Skeletal muscle satellite cell (primary cell): ENCODE measurements around the gene TUBB6.

ENCODE experiments used
- H3K27me3 ChIP-seq: 2 replicates; pipeline ENCODE4 v1.7.0; 2013; ENCODE audit warnings: low read length; ENCODE audit not compliant: control insufficient read depth, insufficient read depth
- H3K36me3 ChIP-seq: 2 replicates; pipeline ENCODE4 v1.7.0; 2013; ENCODE audit warnings: mild to moderate bottlenecking, control low read depth, low read length; ENCODE audit not compliant: insufficient read depth
- H3K4me1 ChIP-seq: 2 replicates; pipeline ENCODE4 v1.7.0; 2013; ENCODE audit warnings: low read length; ENCODE audit not compliant: control insufficient read depth, insufficient read depth
- H3K4me2 ChIP-seq: 2 replicates; pipeline ENCODE4 v1.7.0; 2013; ENCODE audit warnings: mild to moderate bottlenecking, low read length
- H3K4me3 ChIP-seq: 2 replicates; pipeline ENCODE4 v1.7.0; 2013; ENCODE audit warnings: low read length
- H3K9ac ChIP-seq: 2 replicates; pipeline ENCODE4 v1.7.0; 2013; ENCODE audit warnings: mild to moderate bottlenecking, low read depth, low read length, moderate library complexity
- H3K9me3 ChIP-seq: replicated peaks from 2 replicates; pipeline ENCODE4 v1.7.0; 2013; ENCODE audit warnings: mild to moderate bottlenecking, control low read depth, low read length

Gene TUBB6

DNA sequence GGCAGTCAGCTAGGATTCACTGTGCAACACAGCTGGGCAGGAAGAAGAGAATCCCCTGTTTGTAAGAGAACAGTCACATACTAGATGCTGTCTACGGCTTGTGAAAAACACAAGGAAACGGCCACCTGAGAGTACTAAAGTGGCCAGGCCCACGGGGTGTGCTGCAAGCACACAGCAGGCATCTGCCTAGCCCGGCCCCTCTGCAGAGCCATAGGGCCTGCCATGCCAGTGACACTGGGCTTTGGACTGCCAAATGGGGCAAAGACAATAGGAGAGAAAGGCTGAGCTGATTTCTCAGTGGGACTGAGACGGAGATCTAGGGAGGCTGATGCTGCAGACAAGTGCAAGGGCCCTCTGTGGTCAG, 10.3 kb downstream of the TUBB6 start:
- H3K4me3 ChIP-seq = no peak overlapping the region
- H3K9me3 ChIP-seq = no peaks in the 10 kb centered on the region
- peak overlapping the region; percentile 0 for H3K4me2 ChIP-seq
- no peaks in the 10 kb centered on the region for H3K27me3 ChIP-seq
- H3K36me3 ChIP-seq = peaks cover 90% of the 10 kb centered on the region
- peaks cover 55% of the 10 kb centered on the region for H3K4me1 ChIP-seq
- H3K9ac ChIP-seq = peak overlapping the region; percentile 36

DNA sequence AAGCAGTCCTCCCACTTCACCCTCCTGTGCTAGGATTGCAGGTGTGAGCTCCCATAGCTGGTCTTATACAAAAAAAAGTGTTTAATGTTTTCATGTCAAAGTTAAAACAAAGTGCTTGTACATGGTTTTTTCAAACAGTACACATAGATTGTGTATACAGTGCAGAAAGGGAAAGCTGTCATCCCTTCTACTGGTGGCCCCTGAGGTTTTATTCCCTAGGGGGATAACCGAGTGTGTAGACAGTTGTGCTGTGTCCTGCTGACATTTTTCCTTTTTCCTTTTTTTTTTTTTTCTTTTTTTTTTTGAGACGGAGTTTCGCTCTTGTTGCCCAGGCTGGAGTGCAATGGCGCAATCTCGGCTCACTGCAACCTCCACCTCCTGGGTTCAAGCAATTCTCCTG, 10.8 kb downstream of the TUBB6 start:
- Histone ChIP-seq H3K4me3 (no peak overlapping the region), H3K4me1 (peaks cover 50% of the 10 kb centered on the region), H3K9me3 (no peaks in the 10 kb centered on the region), H3K4me2 (no peak overlapping the region), H3K36me3 (peaks cover 87% of the 10 kb centered on the region), H3K9ac (no peak overlapping the region), H3K27me3 (no peaks in the 10 kb centered on the region)

DNA sequence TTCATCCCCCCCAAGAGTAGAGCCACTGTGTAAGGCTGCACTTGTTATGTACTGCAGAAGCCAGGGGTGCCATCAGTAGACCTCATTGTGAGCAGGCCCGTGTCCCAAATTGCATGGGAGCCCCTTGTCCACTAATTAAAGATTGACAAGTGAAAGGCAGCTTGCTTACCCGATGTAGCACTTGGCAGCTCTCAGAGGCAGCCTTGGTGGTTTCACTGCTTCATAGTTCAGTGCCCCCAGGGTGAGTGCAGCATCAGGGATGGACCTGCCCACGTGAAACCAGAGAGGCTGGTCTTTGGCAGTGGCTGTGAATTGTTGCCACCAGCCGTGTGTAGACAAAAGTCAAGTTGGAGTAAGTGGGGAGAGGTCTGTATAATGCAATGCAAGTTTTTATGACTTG, 13.3 kb downstream of the TUBB6 start:
- Histone ChIP-seq H3K4me2 (no peak overlapping the region), H3K9me3 (no peaks in the 10 kb centered on the region), H3K27me3 (no peaks in the 10 kb centered on the region), H3K4me3 (no peak overlapping the region), H3K9ac (no peak overlapping the region), H3K36me3 (peaks cover 81% of the 10 kb centered on the region), H3K4me1 (peaks cover 26% of the 10 kb centered on the region)

DNA sequence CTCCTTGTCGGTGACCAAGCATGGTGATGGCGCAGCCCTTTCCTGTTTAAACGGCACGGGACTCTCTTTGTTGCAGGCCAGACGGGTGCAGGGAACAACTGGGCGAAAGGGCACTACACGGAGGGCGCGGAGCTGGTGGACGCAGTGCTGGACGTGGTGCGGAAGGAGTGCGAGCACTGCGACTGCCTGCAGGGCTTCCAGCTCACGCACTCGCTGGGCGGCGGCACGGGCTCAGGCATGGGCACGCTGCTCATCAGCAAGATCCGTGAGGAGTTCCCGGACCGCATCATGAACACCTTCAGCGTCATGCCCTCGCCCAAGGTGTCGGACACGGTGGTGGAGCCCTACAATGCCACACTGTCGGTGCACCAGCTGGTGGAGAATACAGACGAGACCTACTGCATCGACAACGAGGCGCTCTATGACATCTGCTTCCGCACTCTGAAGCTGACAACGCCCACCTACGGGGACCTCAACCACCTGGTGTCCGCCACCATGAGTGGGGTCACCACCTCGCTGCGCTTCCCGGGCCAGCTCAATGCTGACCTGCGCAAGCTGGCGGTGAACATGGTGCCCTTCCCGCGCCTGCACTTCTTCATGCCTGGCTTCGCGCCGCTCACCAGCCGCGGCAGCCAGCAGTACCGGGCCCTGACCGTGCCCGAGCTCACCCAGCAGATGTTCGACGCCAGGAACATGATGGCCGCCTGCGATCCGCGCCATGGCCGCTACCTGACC, 17.1 kb downstream of the TUBB6 start:
- peaks cover 17% of the 10 kb centered on the region for H3K4me1 ChIP-seq
- H3K4me3 ChIP-seq = no peak overlapping the region
- no peak overlapping the region for H3K9ac ChIP-seq
- no peaks in the 10 kb centered on the region for H3K9me3 ChIP-seq
- H3K36me3 ChIP-seq = peaks cover 72% of the 10 kb centered on the region
- H3K27me3 ChIP-seq = no peaks in the 10 kb centered on the region
- H3K4me2 ChIP-seq = no peak overlapping the region

DNA sequence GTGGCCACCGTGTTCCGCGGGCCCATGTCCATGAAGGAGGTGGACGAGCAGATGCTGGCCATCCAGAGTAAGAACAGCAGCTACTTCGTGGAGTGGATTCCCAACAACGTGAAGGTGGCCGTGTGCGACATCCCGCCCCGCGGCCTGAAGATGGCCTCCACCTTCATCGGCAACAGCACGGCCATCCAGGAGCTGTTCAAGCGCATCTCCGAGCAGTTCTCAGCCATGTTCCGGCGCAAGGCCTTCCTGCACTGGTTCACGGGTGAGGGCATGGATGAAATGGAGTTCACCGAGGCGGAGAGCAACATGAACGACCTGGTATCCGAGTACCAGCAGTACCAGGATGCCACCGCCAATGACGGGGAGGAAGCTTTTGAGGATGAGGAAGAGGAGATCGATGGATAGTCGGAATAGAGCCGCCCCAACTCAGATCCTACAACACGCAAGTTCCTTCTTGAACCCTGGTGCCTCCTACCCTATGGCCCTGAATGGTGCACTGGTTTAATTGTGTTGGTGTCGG, 17.7 kb downstream of the TUBB6 start:
- no peaks in the 10 kb centered on the region for H3K27me3 ChIP-seq
- no peaks in the 10 kb centered on the region for H3K9me3 ChIP-seq
- H3K9ac ChIP-seq = no peak overlapping the region
- peaks cover 17% of the 10 kb centered on the region for H3K4me1 ChIP-seq
- no peak overlapping the region for H3K4me3 ChIP-seq
- H3K36me3 ChIP-seq = peaks cover 66% of the 10 kb centered on the region
- H3K4me2 ChIP-seq = no peak overlapping the region

GRCh38 chr18:12326711-12327460, 18.8 kb downstream of the TUBB6 start:
- Histone ChIP-seq H3K9me3 (no peaks in the 10 kb centered on the region), H3K4me2 (no peak overlapping the region), H3K4me3 (no peak overlapping the region), H3K27me3 (no peaks in the 10 kb centered on the region), H3K4me1 (peaks cover 10% of the 10 kb centered on the region), H3K9ac (peak overlapping the region; percentile 16), H3K36me3 (peaks cover 55% of the 10 kb centered on the region)

GRCh38 chr18:12327510-12328178, 19.6 kb downstream of the TUBB6 start:
- H3K4me3 ChIP-seq = no peak overlapping the region
- H3K36me3 ChIP-seq = peaks cover 50% of the 10 kb centered on the region
- H3K27me3 ChIP-seq = no peaks in the 10 kb centered on the region
- no peak overlapping the region for H3K4me2 ChIP-seq
- H3K4me1 ChIP-seq = peaks cover 10% of the 10 kb centered on the region
- no peaks in the 10 kb centered on the region for H3K9me3 ChIP-seq
- no peak overlapping the region for H3K9ac ChIP-seq

GRCh38 chr18:12328179-12328823, 20.3 kb downstream of the TUBB6 start:
- no peak overlapping the region for H3K4me3 ChIP-seq
- H3K4me1 ChIP-seq = peaks cover 10% of the 10 kb centered on the region
- H3K9ac ChIP-seq = no peak overlapping the region
- H3K9me3 ChIP-seq = no peaks in the 10 kb centered on the region
- H3K4me2 ChIP-seq = no peak overlapping the region
- peaks cover 43% of the 10 kb centered on the region for H3K36me3 ChIP-seq
- no peaks in the 10 kb centered on the region for H3K27me3 ChIP-seq

DNA sequence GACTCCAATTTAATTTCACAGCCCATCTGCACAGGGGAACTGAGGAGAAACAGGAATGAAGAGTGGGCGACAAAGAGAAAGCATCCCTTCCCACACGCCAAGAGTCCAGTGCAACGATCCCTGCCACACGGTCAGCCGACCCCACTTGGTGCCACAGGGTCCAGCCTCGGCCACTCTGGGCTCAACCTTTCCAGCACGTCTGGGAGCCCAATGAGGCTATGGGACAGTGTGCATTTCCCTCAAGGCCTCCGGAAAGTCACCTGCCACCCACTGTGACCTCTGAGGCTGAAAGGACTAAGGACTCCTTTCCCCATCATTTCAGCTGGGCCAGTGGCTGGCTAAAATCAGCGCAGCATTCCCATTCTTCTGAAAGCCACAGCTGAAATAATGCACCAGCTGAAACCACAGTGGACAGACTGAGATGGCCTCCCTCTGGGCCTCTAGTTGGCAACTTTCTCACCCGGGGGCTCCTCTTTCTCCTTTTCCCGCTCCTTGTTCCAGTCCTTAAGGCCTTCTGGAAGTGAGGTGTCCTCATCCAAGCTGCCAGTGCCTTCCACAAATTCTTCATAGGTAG, 21.2 kb downstream of the TUBB6 start:
- no peaks in the 10 kb centered on the region for H3K27me3 ChIP-seq
- no peak overlapping the region for H3K4me2 ChIP-seq
- H3K4me3 ChIP-seq = no peak overlapping the region
- peaks cover 10% of the 10 kb centered on the region for H3K4me1 ChIP-seq
- H3K9me3 ChIP-seq = no peaks in the 10 kb centered on the region
- peaks cover 49% of the 10 kb centered on the region for H3K36me3 ChIP-seq
- no peak overlapping the region for H3K9ac ChIP-seq

DNA sequence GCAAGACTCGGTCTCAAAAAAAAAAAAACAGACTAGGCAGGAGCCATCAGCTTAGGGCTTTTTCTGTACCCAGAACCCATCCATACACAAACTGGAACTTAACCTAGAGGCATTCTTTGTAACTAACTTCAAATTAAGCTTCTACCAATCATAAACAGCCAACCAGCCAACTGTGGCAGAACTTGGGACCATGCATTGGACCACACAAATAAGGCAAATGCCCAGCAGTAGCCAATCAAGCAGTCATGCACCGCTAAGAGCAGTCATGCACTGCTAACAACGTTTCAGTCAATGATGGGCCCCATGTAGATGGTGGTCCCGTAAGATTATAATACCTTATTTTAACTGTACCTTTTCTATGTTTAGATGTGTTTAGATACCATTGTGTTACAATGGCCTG, 22.7 kb downstream of the TUBB6 start:
- Histone ChIP-seq H3K36me3 (peaks cover 47% of the 10 kb centered on the region), H3K4me2 (no peak overlapping the region), H3K9me3 (no peaks in the 10 kb centered on the region), H3K9ac (no peak overlapping the region), H3K4me1 (peaks cover 10% of the 10 kb centered on the region), H3K4me3 (no peak overlapping the region), H3K27me3 (no peaks in the 10 kb centered on the region)
